ENCODE data around the gene TTLL10.
"Not testable (repeated sequence)": the region's sequence is repeated elsewhere in the genome, so short reads cannot be mapped to it uniquely, and the experiment has no call there.

The TTLL10 gene

DNA sequence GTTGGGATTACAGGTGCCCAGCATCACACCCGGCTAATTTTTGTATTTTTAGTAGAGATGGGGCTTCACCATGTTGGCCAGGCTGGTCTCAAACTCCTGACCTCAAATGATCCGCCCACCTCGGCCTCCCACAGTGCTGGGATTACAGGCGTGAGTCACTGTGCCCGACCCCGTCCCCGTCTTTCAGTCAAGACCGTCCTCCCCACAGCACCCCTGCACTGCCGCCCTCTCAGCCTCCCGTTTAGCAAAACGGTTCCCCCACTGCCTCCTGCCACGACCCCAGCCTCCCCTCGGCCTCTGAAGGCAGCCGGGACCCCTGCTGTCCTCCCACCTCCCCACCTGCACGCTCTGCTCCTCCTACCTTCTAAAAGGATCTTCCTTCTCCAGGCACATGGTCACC lies 31.3 kb upstream of the TTLL10 start:
- DNase-seq: not testable (repeated sequence)

- DNase-seq: no peak
Measured at GRCh38 chr1:1142844-1143243, 30.8 kb upstream of the TTLL10 start.

- DNase-seq: no peak
Measured at GRCh38 chr1:1143636-1144035, 30.0 kb upstream of the TTLL10 start.

DNA sequence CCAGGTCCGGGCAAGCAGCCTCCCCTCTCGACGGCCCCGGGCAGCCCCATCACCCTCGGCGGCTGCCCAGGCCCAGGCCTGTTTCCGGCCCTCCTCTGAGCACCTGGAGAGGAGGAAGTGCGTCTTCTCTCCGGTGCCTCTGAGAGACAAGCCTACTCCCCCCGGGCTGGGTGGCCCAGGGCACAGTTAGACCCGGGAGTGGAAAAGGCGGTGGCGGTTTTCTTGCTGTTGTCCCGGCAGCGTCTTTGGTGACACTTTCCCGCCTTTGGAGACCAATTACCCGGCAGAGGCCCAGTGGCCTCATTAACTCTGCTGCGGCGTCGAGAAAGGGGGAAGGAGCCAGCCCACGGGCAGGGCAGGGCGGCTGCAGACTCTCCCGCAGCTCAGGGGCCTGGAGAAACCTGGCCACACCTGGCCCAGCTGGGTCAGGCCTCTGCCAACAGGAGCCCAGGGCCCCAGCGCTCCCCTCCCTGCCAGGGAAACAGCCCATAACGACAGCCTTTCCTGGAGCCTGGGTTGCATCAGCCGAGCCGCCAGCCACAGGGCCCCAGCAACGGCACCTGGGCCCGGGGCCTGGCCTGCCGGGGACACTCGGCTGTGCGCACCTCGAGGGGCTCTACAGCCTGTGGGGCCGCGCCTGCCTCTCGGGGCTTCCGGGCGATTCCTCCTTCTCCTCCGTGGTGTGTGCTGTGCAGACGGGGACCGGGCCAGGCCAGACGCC lies 29.4 kb upstream of the TTLL10 start:
- DNase-seq: no peak

GRCh38 chr1:1144843-1145546 lies 28.7 kb upstream of the TTLL10 start:
- DNase-seq: no peak

DNA sequence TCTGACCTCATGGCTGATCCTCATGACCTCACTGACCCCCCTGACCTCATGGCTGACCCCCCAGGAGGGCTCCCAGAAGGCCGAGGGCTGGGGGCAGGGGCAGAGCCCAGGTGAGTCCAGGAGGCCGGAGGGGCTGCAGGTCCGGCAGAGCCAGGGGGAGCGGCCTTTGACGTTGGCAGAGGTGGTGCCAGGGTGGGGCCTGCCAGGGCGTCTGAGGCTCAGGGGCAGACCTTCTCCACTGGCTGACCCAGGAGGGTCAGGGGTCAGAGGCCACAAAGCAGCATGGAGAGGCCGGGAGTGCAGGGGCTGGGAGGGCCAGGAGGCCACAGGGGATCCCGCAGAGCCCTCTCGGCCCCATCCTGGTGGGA lies 28.1 kb upstream of the TTLL10 start:
- no peak for DNase-seq

- no peak for DNase-seq
Measured at GRCh38 chr1:1146026-1146425, 27.7 kb upstream of the TTLL10 start.

GRCh38 chr1:1146596-1146995 lies 27.1 kb upstream of the TTLL10 start:
- no peak for DNase-seq

- DNase-seq: no peak
Measured at GRCh38 chr1:1148061-1148460, 25.6 kb upstream of the TTLL10 start.

- DNase-seq: no peak
Measured at GRCh38 chr1:1148569-1148968, 25.1 kb upstream of the TTLL10 start.

- DNase-seq: no peak
Measured at GRCh38 chr1:1149416-1149815, 24.3 kb upstream of the TTLL10 start.

- no peak for DNase-seq
Measured at GRCh38 chr1:1150100-1150499, 23.6 kb upstream of the TTLL10 start.

DNA sequence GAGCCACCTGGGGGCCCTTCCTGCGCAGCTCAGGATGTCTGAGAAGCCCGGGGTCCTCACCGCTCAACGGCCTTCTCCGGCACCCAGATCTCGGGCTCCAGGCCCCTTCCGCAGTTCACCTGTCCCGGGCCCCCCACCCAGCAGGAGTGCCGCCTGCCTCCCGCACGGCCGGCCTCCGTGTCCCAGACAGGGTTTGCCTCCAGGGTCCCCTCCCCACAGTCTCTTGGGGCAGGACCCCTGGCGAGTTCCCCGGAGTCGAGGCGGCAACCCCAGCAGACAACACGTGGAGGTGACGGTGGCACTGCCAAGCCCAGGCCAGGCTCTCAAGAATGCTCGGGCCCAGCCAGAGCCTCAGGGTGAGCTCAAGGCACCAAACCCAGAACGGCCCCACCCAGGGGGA lies 22.4 kb upstream of the TTLL10 start:
- no peak for DNase-seq

DNA sequence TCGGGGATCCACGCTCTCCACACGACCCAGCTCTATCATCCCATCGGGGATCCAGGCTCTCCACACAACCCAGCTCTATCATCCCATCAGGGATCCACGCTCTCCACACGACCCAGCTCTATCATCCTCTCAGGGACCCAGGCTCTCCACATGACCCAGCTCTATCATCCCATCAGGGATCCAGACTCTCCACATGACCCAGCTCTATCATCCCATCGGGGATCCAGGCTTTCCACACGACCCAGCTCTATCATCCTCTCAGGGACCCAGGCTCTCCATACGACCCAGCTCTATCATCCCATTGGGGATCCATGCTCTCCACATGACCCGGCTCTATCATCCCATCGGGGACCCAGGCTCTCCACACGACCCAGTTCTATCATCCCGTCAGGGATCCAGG lies 21.2 kb upstream of the TTLL10 start:
- not testable (repeated sequence) for DNase-seq

DNA sequence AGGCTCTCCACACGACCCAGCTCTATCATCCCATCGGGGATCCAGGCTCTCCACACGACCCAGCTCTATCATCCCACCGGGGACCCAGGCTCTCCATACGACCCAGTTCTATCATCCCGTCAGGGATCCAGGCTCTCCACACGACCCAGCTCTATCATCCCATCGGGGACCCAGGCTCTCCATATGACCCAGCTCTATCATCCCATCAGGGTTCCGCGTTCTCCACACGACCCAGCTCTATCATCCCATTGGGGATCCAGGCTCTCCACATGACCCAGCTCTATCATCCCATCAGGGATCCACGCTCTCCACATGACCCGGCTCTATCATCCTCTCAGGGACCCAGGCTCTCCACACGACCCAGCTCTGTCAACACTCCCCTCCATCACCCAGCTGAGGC lies 20.5 kb upstream of the TTLL10 start:
- not testable (repeated sequence) for DNase-seq

DNA sequence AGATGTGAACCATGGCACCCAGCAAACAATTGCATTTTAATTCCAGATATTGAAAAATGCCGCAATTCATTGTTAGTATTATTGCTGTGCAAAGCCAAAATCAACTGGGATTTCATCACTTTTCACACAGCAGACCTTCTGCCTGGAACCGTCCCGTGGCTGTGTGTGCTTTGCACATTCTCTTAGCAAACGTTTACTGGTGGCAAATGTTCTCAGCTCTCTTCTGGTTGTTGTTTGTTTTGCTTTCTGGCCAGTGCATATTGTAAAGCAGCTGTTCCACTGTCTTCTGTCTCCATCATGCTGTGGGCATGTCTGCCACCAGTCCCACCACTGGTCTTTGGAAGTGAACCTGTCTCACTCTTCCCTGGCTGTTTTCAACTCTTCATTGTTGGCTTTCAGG lies 19.8 kb upstream of the TTLL10 start:
- no peak for DNase-seq

GRCh38 chr1:1155258-1155657 lies 18.4 kb upstream of the TTLL10 start:
- DNase-seq: no peak

DNA sequence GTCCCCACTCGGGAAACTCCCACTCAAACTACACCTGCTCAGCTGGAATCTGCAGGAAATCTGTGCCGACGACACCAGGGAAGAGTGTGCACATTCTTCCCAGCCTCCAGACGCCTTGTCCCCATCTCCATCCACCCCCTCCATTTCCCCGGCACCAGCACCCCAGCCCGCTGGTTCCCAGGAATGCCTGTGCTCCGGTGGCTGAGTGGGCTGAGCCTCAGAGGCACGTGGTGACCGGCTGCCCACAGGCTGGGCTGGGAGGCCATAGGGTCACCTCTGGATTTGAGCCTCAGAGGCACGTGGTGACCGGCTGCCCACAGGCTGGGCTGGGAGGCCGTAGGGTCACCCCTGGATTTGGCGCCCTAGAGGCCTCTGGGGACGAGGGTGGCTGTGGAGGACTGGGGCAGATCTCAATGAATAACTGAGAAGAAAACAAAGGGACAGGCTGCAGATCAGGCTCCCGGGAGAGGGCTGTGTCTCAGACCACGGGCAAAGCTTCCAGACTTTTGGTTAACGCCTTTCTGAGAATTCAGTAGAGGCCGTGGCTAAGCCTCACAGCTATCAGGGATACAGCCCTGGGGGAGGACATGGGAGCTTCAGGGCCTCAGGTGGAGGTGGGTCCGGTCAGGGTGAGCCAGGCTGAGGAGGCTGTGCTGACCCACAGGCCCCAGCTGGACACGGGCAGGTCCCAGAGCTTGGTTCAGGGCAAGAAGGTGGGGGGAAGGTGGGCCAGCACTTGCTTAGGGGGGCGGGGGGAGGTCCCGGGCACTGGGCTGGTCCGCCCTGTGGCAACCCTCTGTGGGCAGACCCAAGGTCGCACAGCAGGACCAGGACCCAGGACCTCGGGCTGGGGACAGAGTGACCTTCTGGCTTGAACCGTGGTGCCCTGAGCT lies 17.3 kb upstream of the TTLL10 start:
- DNase-seq: no peak

- no peak for DNase-seq
Measured at GRCh38 chr1:1157033-1157365, 16.7 kb upstream of the TTLL10 start.

GRCh38 chr1:1157426-1157913 lies 16.2 kb upstream of the TTLL10 start:
- DNase-seq: peak; percentile 93

GRCh38 chr1:1157914-1158710 lies 15.6 kb upstream of the TTLL10 start:
- DNase-seq: peak; percentile 28

GRCh38 chr1:1160281-1160930 lies 13.3 kb upstream of the TTLL10 start:
- DNase-seq: no peak

Data from EL (cell line).